GM23248 (cell line): ENCODE data around the gene NOL6.
"Not testable (repeated sequence)": the region's sequence is repeated elsewhere in the genome, so short reads cannot be mapped to it uniquely, and the experiment has no call there.

Experiments
- EZH2 ChIP-seq: fragments of 200-600 bp; sonication (generic); IDR thresholded peaks from 2 replicates; pipeline ENCODE4 v1.6.1; 2018; ENCODE audit warnings: antibody characterized with exemption, mild to moderate bottlenecking; ENCODE audit not compliant: insufficient read depth, poor library complexity, severe bottlenecking
- EZH2phosphoT487 ChIP-seq: fragments of 200-600 bp; sonication (generic); IDR thresholded peaks from 2 replicates; pipeline ENCODE4 v1.6.1; 2018; ENCODE audit warnings: antibody characterized with exemption, moderate library complexity, mild to moderate bottlenecking, low read depth; ENCODE audit not compliant: insufficient read depth

DNA sequence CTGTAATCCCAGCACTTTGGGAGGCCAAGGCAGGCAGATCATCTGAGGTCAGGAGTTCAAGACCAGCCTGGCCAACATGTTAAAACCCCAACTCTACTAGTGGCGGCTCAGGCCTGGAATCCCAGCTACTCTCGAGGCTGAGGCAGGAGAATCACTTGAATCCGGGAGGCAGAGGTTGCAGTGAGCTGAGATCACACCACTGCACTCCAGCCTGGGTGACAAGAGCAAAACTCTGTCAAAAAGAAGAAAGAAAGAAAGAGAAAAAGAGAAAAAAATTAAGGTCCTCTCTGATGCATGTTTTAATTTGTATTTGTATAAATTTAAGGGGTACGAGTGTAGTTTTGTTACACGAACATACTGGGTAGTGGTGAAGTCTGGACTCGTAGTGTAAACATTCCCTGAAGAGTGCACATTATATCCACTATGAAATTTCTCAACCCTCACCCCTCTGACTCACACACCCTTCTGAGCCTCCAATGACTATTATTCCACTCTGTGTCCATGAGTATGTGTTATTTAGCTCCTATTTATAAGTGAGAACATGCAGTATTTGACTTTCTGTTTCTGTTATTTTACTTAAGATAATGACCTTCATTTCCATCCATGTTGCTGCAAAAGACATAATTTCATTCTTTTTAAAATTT is 44.3 kb upstream of the NOL6 start:
- not testable (repeated sequence) for TF ChIP-seq EZH2, EZH2phosphoT487
